ENCODE measurements around the gene IL25. TPM values are rescaled to one million over a fixed set of nuclear protein-coding genes. Genes with fewer than 3 reads are reported as not detected.

The IL25 gene
- total and polyA plus RNA-seq, 2 of the 13 experiments (the other 11 are each of a cell fraction or from before 2014, with no cell fraction given) = not detected

DNA sequence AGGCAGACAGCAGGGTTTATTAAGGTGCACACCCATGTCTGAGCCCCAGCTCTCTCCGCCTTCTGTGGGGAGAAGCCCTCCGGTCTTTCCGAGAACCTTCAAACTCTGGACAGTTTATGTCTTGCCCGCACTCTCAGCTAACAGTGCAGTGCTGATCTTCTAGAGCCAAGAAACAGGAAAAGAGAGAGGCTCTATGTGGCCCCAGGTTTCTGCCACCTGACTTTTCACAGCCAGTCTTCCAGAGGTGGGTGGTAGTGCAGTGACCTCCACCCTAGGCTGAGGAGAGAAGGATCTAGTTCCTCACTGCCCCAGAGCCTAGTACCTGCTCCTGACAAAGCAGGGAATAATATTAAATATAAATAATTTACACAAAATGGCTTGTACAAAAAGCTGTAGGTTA lies 15.9 kb upstream of the IL25 start:
- no peak overlapping the region for H3K27ac ChIP-seq (ENCODE audit: extremely low read length, insufficient read depth, low read length)
- H3K36me3 ChIP-seq (replicated peaks in 1 of 2; ENCODE audit: control insufficient read depth in 1 of 2, insufficient read depth in 2 of 2, low read length in 2 of 2) = no peaks in the 10 kb centered on the region
- in situ Hi-C loops (cut with HindIII; ENCODE audit: extremely low pct_ligation_motif_present, low pct_unique_long_range_greater_than_20kb) = no loop called here
- DNase-seq (ENCODE audit: low spot score) (no peak), FAIRE-seq (no peak), ATAC-seq (no peak)
- 5% methylated on average over 4 of the region's 4 CpGs for WGBS (ENCODE audit: low lambda C conversion rate)
- POLR2A ChIA-PET = interaction anchor here (1.0 kb wide), 1 partner anchor 36 kb away, joined by 3 read pairs; the partner anchor contains the start of gene PABPN1
- H3K9me3 ChIP-seq (ENCODE audit: low read length) = no peaks in the 10 kb centered on the region
- no peak overlapping the region for H3K9ac ChIP-seq (ENCODE audit: insufficient read depth, low read depth, low read length)
- H3K79me2 ChIP-seq (ENCODE audit: insufficient read depth, low read length) = no peaks in the 10 kb centered on the region
- no peaks in the 10 kb centered on the region for H4K20me1 ChIP-seq (ENCODE audit: insufficient read depth, low read length)
- CTCF ChIA-PET (ENCODE audit: low intra/inter-chr PET ratio, low total read pairs) = no interaction called here
- TF ChIP-seq ZNF691 (CRISPR knock-in tag; IDR thresholded peaks at IDR 0.05; ENCODE audit: borderline replicate concordance, low read depth) (no peak), ZNF414 (CRISPR knock-in tag; IDR thresholded peaks at IDR 0.05) (no peak), SSRP1 (CRISPR knock-in tag; IDR thresholded peaks at IDR 0.05) (no peak), MYC (CRISPR knock-in tag; IDR thresholded peaks at IDR 0.05; ENCODE audit: borderline replicate concordance) (no peak), SKIL (CRISPR knock-in tag; IDR thresholded peaks at IDR 0.05; ENCODE audit: borderline replicate concordance) (no peak), JUNB (CRISPR knock-in tag; IDR thresholded peaks at IDR 0.05; ENCODE audit: borderline replicate concordance) (no peak), DZIP1 (CRISPR knock-in tag; IDR thresholded peaks at IDR 0.05) (no peak)
- TF ChIP-seq, protein P1, sequence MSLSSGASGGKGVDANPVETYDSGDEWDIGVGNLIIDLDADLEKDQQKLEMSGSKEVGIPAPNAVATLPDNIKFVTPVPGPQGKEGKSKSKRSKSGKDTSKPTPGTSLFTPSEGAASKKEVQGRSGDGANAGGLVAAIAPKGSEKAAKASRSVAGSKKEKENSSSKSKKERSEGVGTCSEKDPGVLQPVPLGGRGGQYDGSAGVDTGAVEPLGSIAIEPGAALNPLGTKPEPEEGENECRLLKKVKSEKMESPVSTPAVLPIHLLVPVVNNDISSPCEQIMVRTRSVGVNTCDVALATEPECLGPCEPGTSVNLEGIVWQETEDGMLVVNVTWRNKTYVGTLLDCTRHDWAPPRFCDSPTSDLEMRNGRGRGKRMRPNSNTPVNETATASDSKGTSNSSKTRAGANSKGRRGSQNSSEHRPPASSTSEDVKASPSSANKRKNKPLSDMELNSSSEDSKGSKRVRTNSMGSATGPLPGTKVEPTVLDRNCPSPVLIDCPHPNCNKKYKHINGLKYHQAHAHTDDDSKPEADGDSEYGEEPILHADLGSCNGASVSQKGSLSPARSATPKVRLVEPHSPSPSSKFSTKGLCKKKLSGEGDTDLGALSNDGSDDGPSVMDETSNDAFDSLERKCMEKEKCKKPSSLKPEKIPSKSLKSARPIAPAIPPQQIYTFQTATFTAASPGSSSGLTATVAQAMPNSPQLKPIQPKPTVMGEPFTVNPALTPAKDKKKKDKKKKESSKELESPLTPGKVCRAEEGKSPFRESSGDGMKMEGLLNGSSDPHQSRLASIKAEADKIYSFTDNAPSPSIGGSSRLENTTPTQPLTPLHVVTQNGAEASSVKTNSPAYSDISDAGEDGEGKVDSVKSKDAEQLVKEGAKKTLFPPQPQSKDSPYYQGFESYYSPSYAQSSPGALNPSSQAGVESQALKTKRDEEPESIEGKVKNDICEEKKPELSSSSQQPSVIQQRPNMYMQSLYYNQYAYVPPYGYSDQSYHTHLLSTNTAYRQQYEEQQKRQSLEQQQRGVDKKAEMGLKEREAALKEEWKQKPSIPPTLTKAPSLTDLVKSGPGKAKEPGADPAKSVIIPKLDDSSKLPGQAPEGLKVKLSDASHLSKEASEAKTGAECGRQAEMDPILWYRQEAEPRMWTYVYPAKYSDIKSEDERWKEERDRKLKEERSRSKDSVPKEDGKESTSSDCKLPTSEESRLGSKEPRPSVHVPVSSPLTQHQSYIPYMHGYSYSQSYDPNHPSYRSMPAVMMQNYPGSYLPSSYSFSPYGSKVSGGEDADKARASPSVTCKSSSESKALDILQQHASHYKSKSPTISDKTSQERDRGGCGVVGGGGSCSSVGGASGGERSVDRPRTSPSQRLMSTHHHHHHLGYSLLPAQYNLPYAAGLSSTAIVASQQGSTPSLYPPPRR (CRISPR knock-in tag; IDR thresholded peaks at IDR 0.05; ENCODE audit: borderline replicate concordance) = no peak
- no peak overlapping the region for H2AFZ ChIP-seq (ENCODE audit: low read length)
- H3K4me2 ChIP-seq (ENCODE audit: low read depth, low read length) = no peak overlapping the region
- no peak overlapping the region for H3K4me3 ChIP-seq (replicated peaks in 1 of 3; ENCODE audit: insufficient read depth in 1 of 3, low read depth in 2 of 3, low read length in 3 of 3)
- no TSS peak for BruUV-seq (replicated peaks)
- H3K27me3 ChIP-seq (ENCODE audit: control insufficient read depth in 1 of 2, insufficient read depth in 2 of 2, low read length in 2 of 2) = peaks cover 51 to 95% of the 10 kb centered on the region in 2 experiments
- peaks cover 30% of the 10 kb centered on the region for H3K4me1 ChIP-seq (ENCODE audit: insufficient read depth, low read length)
- intact Hi-C loops (cut with micrococcal nuclease; ENCODE audit: unreplicated experiment) = no loop called here

Measured in HepG2 (cell line).